CD4-positive, alpha-beta T cell treated with Interleukin-2 at 100 ng/mL for 4 hours (primary cell): ENCODE data around the gene ATP2B2.
"Not testable (repeated sequence)": the region's sequence is repeated elsewhere in the genome, so short reads cannot be mapped to it uniquely, and the experiment has no call there.

ENCODE experiments used
- DNase-seq: peaks from one replicate; pipeline ENCODE4 v3.0.0-alpha.2; 2020; ENCODE audit warnings: low spot score

Gene ATP2B2

GRCh38 chr3:10299679-10300078 is 205.7 kb downstream of the ATP2B2 start:
- DNase-seq: no peak

- DNase-seq: no peak
Measured at GRCh38 chr3:10299175-10299574, 206.2 kb downstream of the ATP2B2 start.

GRCh38 chr3:10298064-10298463 is 207.3 kb downstream of the ATP2B2 start:
- DNase-seq: not testable (repeated sequence)

- DNase-seq: no peak
Measured at GRCh38 chr3:10294030-10294586, 211.3 kb downstream of the ATP2B2 start.

GRCh38 chr3:10292505-10293419 is 212.6 kb downstream of the ATP2B2 start, which contains the start of gene GHRL:
Gene GHRL (minus strand): TSS chr3:10292947. CDS start chr3:10290180, 2,767 bp downstream.
- DNase-seq: no peak

GRCh38 chr3:10291641-10292040 is 213.7 kb downstream of the ATP2B2 start:
- no peak for DNase-seq

GRCh38 chr3:10290481-10291176 is 214.8 kb downstream of the ATP2B2 start:
- DNase-seq: no peak

GRCh38 chr3:10289787-10290355 is 215.5 kb downstream of the ATP2B2 start:
- no peak for DNase-seq

- no peak for DNase-seq
Measured at GRCh38 chr3:10289077-10289476, 216.3 kb downstream of the ATP2B2 start.

- no peak for DNase-seq
Measured at GRCh38 chr3:10288575-10288960, 216.8 kb downstream of the ATP2B2 start.

- DNase-seq: no peak
Measured at GRCh38 chr3:10287936-10288574, 217.3 kb downstream of the ATP2B2 start.

GRCh38 chr3:10286596-10287295 is 218.6 kb downstream of the ATP2B2 start:
- peak; percentile 72 for DNase-seq

- DNase-seq: no peak
Measured at GRCh38 chr3:10286133-10286524, 219.3 kb downstream of the ATP2B2 start.

GRCh38 chr3:10285272-10286132 is 219.9 kb downstream of the ATP2B2 start:
- no peak for DNase-seq

- peak; percentile 68 for DNase-seq
Measured at GRCh38 chr3:10284496-10284895, 220.9 kb downstream of the ATP2B2 start.

GRCh38 chr3:10283638-10284037 is 221.7 kb downstream of the ATP2B2 start:
- DNase-seq: no peak

GRCh38 chr3:10281951-10282350 is 223.4 kb downstream of the ATP2B2 start:
- DNase-seq: no peak

GRCh38 chr3:10280571-10280970 is 224.8 kb downstream of the ATP2B2 start:
- DNase-seq: no peak

GRCh38 chr3:10280177-10280529 is 225.2 kb downstream of the ATP2B2 start:
- DNase-seq: no peak

GRCh38 chr3:10279384-10280176 is 225.8 kb downstream of the ATP2B2 start:
- DNase-seq: no peak
